NB4 (cell line): ENCODE measurements around the gene MYH6.

Experiments used
- DNase-seq: peaks from one replicate; pipeline ENCODE4 v3.0.0; 2010; ENCODE audit warnings: low read depth
- H3K4me3 ChIP-seq: one replicate; pipeline ENCODE4 v1.5.1; 2011; ENCODE audit warnings: mild to moderate bottlenecking, low read depth, low read length, moderate library complexity
- MYC ChIP-seq: IDR thresholded peaks from 2 replicates; pipeline ENCODE4 v1.6.1; 2011; ENCODE audit warnings: low read depth, low read length
- POLR2A ChIP-seq: IDR thresholded peaks from 2 replicates; pipeline ENCODE4 v1.6.1; 2011; ENCODE audit warnings: mild to moderate bottlenecking; ENCODE audit not compliant: insufficient read length; ENCODE audit errors: extremely low read depth
- TF ChIP-seq, protein P1 (sequence below): IDR thresholded peaks from 2 replicates; pipeline ENCODE4 v1.6.1; 2011; ENCODE audit warnings: low read depth, low read length
- TF ChIP-seq, protein P2 (sequence below): IDR thresholded peaks from one replicate; pipeline ENCODE4 v1.5.1; 2012; ENCODE audit warnings: low read depth, low read length

Gene MYH6

DNA sequence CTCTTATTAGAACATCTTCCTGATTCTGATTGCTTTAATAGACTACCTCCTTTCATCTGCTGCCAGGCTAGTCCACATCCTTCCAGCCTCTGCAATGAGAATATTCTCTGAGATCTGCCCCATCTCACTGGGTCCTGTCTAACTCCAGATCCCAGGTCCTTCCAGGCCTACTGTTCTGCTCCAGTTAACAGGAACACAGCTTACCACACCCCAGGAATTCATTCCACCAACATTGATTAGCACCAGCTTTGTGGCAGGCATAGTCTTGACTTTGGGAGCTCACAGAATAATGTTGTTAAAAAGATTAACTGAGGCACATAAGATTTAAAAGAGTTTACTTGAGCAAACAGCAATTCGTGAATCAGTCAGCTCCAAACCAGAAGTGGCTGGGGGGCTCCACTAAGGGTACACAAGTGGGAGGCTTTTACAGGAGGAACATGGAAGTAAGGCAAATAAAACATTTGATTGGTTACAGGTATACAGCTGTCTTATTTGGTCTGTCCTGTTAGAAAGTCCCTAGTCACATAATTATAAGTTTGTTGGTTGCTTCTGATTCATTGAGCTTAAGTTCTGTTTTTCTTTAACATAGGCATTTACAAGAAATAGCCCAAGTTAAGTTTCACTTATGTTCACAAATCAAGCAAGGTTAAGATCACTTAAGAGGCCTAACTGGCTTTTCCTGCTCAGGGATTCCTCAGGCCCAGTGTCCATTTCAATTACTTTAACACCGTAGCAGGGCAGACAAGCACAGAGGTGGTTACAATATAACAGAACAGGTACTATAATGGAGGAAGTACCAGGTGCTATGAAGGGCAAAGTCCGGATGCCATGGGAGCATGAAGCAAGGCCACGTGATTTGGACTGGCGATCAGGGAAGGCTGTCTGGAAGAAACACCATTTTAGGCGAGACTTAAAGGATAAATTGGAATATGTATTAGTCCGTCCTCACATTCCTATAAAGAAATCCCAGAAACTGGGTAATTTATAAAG, 39.6 kb upstream of the MYH6 start:
- no peak overlapping the region for H3K4me3 ChIP-seq
- DNase-seq = no peak
- TF ChIP-seq MYC (no peak), POLR2A (no peak)
- TF ChIP-seq, protein P1, sequence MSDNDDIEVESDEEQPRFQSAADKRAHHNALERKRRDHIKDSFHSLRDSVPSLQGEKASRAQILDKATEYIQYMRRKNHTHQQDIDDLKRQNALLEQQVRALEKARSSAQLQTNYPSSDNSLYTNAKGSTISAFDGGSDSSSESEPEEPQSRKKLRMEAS = no peak
- TF ChIP-seq, protein P2, sequence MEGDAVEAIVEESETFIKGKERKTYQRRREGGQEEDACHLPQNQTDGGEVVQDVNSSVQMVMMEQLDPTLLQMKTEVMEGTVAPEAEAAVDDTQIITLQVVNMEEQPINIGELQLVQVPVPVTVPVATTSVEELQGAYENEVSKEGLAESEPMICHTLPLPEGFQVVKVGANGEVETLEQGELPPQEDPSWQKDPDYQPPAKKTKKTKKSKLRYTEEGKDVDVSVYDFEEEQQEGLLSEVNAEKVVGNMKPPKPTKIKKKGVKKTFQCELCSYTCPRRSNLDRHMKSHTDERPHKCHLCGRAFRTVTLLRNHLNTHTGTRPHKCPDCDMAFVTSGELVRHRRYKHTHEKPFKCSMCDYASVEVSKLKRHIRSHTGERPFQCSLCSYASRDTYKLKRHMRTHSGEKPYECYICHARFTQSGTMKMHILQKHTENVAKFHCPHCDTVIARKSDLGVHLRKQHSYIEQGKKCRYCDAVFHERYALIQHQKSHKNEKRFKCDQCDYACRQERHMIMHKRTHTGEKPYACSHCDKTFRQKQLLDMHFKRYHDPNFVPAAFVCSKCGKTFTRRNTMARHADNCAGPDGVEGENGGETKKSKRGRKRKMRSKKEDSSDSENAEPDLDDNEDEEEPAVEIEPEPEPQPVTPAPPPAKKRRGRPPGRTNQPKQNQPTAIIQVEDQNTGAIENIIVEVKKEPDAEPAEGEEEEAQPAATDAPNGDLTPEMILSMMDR = no peak

DNA sequence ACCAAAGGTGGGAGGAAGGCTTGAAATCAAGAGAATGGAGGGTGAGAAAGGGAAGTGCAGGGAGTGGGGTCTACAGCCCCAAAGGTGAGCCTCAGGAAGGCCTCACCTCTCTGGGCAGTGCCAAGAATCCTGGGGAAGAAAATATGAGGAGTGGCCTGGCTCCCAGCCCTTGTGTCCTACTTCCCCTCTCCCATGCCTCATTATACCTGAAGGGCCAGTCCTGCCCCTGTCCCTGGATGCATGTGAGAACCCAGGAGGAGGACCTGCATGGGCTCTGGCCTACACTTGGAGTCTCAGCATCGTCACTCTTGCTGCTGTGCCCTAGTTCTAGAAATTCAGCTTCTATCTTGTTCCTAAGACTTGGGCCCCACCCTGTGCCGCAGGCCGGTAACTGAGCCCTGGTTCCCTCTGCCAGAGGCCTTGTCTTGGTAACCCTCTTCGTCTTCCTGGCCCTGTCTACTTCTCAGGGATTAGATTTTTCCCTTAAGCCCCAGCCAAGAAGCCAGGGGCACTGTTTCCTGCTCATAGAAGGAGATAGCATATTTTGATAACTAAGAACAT, 38.3 kb upstream of the MYH6 start:
- TF ChIP-seq MYC = no peak
- H3K4me3 ChIP-seq = no peak overlapping the region
- DNase-seq = no peak

DNA sequence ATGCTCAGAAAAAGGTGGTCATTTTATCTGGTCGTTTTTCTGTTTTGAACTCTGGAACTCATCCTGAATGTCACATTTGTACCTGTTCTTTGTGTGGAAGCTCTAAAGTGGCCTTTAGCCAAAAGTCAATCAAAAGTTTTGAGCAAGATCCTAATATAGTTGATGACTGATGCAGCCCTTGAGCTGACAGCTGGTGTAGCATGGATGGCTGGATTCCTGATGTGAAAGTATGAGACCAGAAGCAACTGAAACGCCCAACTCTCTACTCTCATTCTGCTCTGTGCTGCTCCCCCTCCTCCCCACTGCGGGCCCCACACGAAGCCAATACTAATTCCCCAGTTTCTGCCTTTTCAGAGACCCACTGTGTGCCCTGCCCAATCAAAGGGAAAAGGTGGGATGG, 37.7 kb upstream of the MYH6 start:
- DNase-seq = no peak
- TF ChIP-seq, protein P2 = no peak
- TF ChIP-seq, protein P1 = no peak
- TF ChIP-seq POLR2A (no peak), MYC (no peak)
- H3K4me3 ChIP-seq = no peak overlapping the region

DNA sequence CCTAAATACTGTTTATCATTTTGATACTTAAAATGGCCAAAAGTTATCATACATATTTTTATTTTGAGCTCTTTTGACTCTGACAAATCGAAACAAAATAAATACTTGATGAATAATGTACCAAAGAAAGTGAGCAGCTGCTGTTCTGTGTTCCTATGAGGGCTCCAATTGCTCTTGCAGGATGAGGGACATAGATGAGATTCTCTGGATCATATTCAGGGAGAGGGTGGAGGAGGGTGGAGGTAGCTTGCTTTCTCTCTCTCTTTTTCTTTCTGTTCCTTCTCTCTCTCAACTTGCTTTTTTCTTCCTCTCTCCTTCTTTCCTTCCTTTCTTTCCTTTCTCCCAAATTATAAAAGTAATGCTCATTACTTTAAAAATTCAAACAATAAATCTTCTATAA, 36.2 kb upstream of the MYH6 start:
- TF ChIP-seq, protein P1 = no peak
- TF ChIP-seq MYC (no peak), POLR2A (no peak)
- TF ChIP-seq, protein P2 = no peak
- H3K4me3 ChIP-seq = no peak overlapping the region
- no peak for DNase-seq

DNA sequence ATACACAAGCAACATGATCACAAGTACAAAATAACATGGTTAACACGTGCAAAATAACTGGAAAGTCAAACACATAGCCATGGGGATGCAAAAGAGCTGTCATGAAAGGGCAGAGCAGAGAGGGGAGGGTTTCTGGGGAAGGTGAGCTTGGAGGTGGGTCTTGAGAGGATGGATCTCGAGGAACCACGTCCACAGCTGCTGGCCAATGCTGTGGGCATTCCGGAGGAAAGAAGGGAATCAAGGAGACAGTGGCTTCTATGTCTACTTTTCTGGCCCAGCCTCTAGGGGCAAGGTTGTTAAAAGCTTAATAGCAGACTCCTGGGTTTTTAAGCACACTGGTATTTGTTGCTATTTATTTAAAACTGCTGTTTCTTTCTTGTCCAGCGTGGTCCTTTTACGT, 35.8 kb upstream of the MYH6 start:
- no peak for DNase-seq
- no peak overlapping the region for H3K4me3 ChIP-seq
- TF ChIP-seq, protein P2 = no peak
- TF ChIP-seq POLR2A (no peak), MYC (no peak)
- TF ChIP-seq, protein P1 = no peak

DNA sequence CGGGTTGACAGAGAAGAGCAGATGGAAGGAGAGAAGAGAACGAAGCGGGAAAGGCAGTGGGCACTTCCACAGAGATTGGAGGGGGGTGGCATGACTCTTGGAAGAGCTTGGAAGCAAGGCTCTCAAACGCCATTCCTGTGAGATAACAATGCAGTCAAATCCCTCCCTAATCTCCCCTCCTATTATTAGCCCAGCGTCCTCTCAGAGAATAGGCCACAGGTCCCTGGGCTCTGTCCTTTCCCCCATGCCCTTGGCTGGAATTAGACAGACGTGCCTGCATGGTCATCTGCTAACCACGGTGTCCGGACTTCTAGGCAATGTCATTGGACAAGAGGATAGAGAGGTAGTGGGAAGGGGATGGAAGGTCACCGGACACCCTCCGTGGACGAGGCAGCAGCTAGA, 35.3 kb upstream of the MYH6 start:
- TF ChIP-seq, protein P1 = no peak
- TF ChIP-seq, protein P2 = no peak
- TF ChIP-seq MYC (no peak), POLR2A (no peak)
- DNase-seq = no peak
- H3K4me3 ChIP-seq = no peak overlapping the region
